ENCODE measurements around the gene FGFR3.

Gene FGFR3

DNA sequence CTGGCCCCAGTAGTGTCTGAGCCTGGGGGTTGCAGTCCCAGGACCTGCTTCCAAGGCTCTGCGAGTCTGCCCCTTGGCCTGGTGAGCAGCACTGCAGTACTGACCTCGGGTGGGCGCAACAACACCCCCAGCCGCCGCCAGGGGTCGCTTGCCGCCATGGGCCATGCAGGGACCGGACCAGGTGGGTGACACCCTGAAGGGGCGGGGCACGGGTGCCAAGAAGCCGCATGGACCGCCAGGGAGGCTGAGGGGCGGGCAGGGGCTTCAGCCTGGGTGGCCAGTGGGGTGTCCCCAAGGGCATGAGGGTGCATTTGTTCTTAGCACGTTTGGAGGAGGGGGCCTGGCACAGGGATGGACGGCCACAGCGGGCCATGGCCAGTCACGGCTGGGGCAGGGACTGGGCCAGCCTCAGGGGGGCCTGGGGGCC lies 46.8 kb upstream of the FGFR3 start:
- H2AK5ac ChIP-seq (ENCODE audit: low read length): no peak overlapping the region
- H3K79me2 ChIP-seq (ENCODE audit: control insufficient read depth, insufficient read depth, low read length): no peaks in the 10 kb centered on the region
- no peak overlapping the region for H3K23ac ChIP-seq (ENCODE audit: low read length)
- H2BK120ac ChIP-seq (ENCODE audit: low read depth, low read length): no peak overlapping the region
- H3K18ac ChIP-seq (ENCODE audit: low read length): no peak overlapping the region
- H3K27me3 ChIP-seq (ENCODE audit: insufficient read depth, low read length, poor library complexity): no peaks in the 10 kb centered on the region
- H2BK5ac ChIP-seq (ENCODE audit: low read length): no peak overlapping the region
- DNase-seq: peak; percentile 92
- H3K79me1 ChIP-seq (ENCODE audit: low read length): no peaks in the 10 kb centered on the region
- no peak overlapping the region for H3K4ac ChIP-seq (ENCODE audit: low read depth, low read length)
- H3K4me3 ChIP-seq (ENCODE audit: low read length): no peak overlapping the region
- H3K36me3 ChIP-seq (ENCODE audit: control insufficient read depth, insufficient read depth, low read length): peaks cover 11% of the 10 kb centered on the region
- WGBS (ENCODE audit: extremely low coverage, insufficient coverage, low lambda C conversion rate): no CpG with 5 or more reads among the region's 17 CpGs
- no peak overlapping the region for H3K56ac ChIP-seq (ENCODE audit: low read length)
- H3K4me1 ChIP-seq (ENCODE audit: control insufficient read depth, low read depth, low read length): no peaks in the 10 kb centered on the region
- H4K8ac ChIP-seq (ENCODE audit: low read depth, low read length): no peak overlapping the region
- H3K4me2 ChIP-seq (ENCODE audit: low read length): no peak overlapping the region
- H3K27ac ChIP-seq (ENCODE audit: low read depth, low read length): no peak overlapping the region
- no peak overlapping the region for H2BK15ac ChIP-seq (replicated peaks; ENCODE audit: low read depth)
- no peak overlapping the region for H4K5ac ChIP-seq (ENCODE audit: low read length)
- no peak overlapping the region for H3K9ac ChIP-seq (ENCODE audit: low read length)

GRCh38 chr4:1746919-1747602 lies 46.0 kb upstream of the FGFR3 start:
- Histone ChIP-seq H3K36me3 (ENCODE audit: control insufficient read depth, insufficient read depth, low read length) (peaks cover 6% of the 10 kb centered on the region), H3K18ac (ENCODE audit: low read length) (no peak overlapping the region), H3K23ac (ENCODE audit: low read length) (no peak overlapping the region), H3K9ac (ENCODE audit: low read length) (no peak overlapping the region), H3K4ac (ENCODE audit: low read depth, low read length) (no peak overlapping the region), H3K27ac (ENCODE audit: low read depth, low read length) (no peak overlapping the region), H3K56ac (ENCODE audit: low read length) (no peak overlapping the region), H3K79me2 (ENCODE audit: control insufficient read depth, insufficient read depth, low read length) (no peaks in the 10 kb centered on the region), H2BK120ac (ENCODE audit: low read depth, low read length) (no peak overlapping the region), H3K4me2 (ENCODE audit: low read length) (no peak overlapping the region), H3K27me3 (ENCODE audit: insufficient read depth, low read length, poor library complexity) (no peaks in the 10 kb centered on the region), H2AK5ac (ENCODE audit: low read length) (no peak overlapping the region), H3K4me3 (ENCODE audit: low read length) (no peak overlapping the region), H3K4me1 (ENCODE audit: control insufficient read depth, low read depth, low read length) (no peaks in the 10 kb centered on the region), H2BK15ac (replicated peaks; ENCODE audit: low read depth) (no peak overlapping the region), H4K8ac (ENCODE audit: low read depth, low read length) (no peak overlapping the region), H3K79me1 (ENCODE audit: low read length) (no peaks in the 10 kb centered on the region), H2BK5ac (ENCODE audit: low read length) (no peak overlapping the region), H4K5ac (ENCODE audit: low read length) (no peak overlapping the region)
- WGBS (ENCODE audit: extremely low coverage, insufficient coverage, low lambda C conversion rate): no CpG with 5 or more reads among the region's 33 CpGs
- DNase-seq: no peak

GRCh38 chr4:1747603-1747967 lies 45.5 kb upstream of the FGFR3 start:
- Histone ChIP-seq H3K18ac (ENCODE audit: low read length) (no peak overlapping the region), H3K56ac (ENCODE audit: low read length) (no peak overlapping the region), H3K79me1 (ENCODE audit: low read length) (no peaks in the 10 kb centered on the region), H3K27ac (ENCODE audit: low read depth, low read length) (no peak overlapping the region), H3K27me3 (ENCODE audit: insufficient read depth, low read length, poor library complexity) (no peaks in the 10 kb centered on the region), H3K4me3 (ENCODE audit: low read length) (no peak overlapping the region), H2BK15ac (replicated peaks; ENCODE audit: low read depth) (no peak overlapping the region), H3K4me1 (ENCODE audit: control insufficient read depth, low read depth, low read length) (no peaks in the 10 kb centered on the region), H3K9ac (ENCODE audit: low read length) (no peak overlapping the region), H3K23ac (ENCODE audit: low read length) (no peak overlapping the region), H4K8ac (ENCODE audit: low read depth, low read length) (no peak overlapping the region), H2AK5ac (ENCODE audit: low read length) (no peak overlapping the region), H4K5ac (ENCODE audit: low read length) (no peak overlapping the region), H2BK5ac (ENCODE audit: low read length) (no peak overlapping the region), H3K4me2 (ENCODE audit: low read length) (no peak overlapping the region), H2BK120ac (ENCODE audit: low read depth, low read length) (no peak overlapping the region), H3K36me3 (ENCODE audit: control insufficient read depth, insufficient read depth, low read length) (peaks cover 5% of the 10 kb centered on the region), H3K4ac (ENCODE audit: low read depth, low read length) (no peak overlapping the region), H3K79me2 (ENCODE audit: control insufficient read depth, insufficient read depth, low read length) (no peaks in the 10 kb centered on the region)
- DNase-seq: no peak
- WGBS (ENCODE audit: extremely low coverage, insufficient coverage, low lambda C conversion rate): no CpG with 5 or more reads among the region's 16 CpGs

GRCh38 chr4:1748465-1748995 lies 44.6 kb upstream of the FGFR3 start:
- no CpG with 5 or more reads among the region's 29 CpGs for WGBS (ENCODE audit: extremely low coverage, insufficient coverage, low lambda C conversion rate)
- Histone ChIP-seq H3K79me1 (ENCODE audit: low read length) (no peaks in the 10 kb centered on the region), H2BK15ac (replicated peaks; ENCODE audit: low read depth) (no peak overlapping the region), H3K18ac (ENCODE audit: low read length) (no peak overlapping the region), H2BK120ac (ENCODE audit: low read depth, low read length) (no peak overlapping the region), H3K4me3 (ENCODE audit: low read length) (no peak overlapping the region), H2BK5ac (ENCODE audit: low read length) (no peak overlapping the region), H3K23ac (ENCODE audit: low read length) (no peak overlapping the region), H4K5ac (ENCODE audit: low read length) (no peak overlapping the region), H3K56ac (ENCODE audit: low read length) (no peak overlapping the region), H3K4ac (ENCODE audit: low read depth, low read length) (no peak overlapping the region), H2AK5ac (ENCODE audit: low read length) (no peak overlapping the region), H4K8ac (ENCODE audit: low read depth, low read length) (no peak overlapping the region), H3K27me3 (ENCODE audit: insufficient read depth, low read length, poor library complexity) (no peaks in the 10 kb centered on the region), H3K27ac (ENCODE audit: low read depth, low read length) (no peak overlapping the region), H3K36me3 (ENCODE audit: control insufficient read depth, insufficient read depth, low read length) (peaks cover 4% of the 10 kb centered on the region), H3K4me1 (ENCODE audit: control insufficient read depth, low read depth, low read length) (no peaks in the 10 kb centered on the region), H3K79me2 (ENCODE audit: control insufficient read depth, insufficient read depth, low read length) (no peaks in the 10 kb centered on the region), H3K4me2 (ENCODE audit: low read length) (no peak overlapping the region), H3K9ac (ENCODE audit: low read length) (no peak overlapping the region)
- DNase-seq: peak; percentile 71

GRCh38 chr4:1749370-1749769 lies 43.7 kb upstream of the FGFR3 start:
- Histone ChIP-seq H4K5ac (ENCODE audit: low read length) (no peak overlapping the region), H3K56ac (ENCODE audit: low read length) (no peak overlapping the region), H2BK120ac (ENCODE audit: low read depth, low read length) (no peak overlapping the region), H3K9ac (ENCODE audit: low read length) (no peak overlapping the region), H3K36me3 (ENCODE audit: control insufficient read depth, insufficient read depth, low read length) (peaks cover 2% of the 10 kb centered on the region), H3K27ac (ENCODE audit: low read depth, low read length) (no peak overlapping the region), H2BK15ac (replicated peaks; ENCODE audit: low read depth) (no peak overlapping the region), H2AK5ac (ENCODE audit: low read length) (no peak overlapping the region), H3K27me3 (ENCODE audit: insufficient read depth, low read length, poor library complexity) (no peaks in the 10 kb centered on the region), H3K79me1 (ENCODE audit: low read length) (no peaks in the 10 kb centered on the region), H3K4ac (ENCODE audit: low read depth, low read length) (no peak overlapping the region), H2BK5ac (ENCODE audit: low read length) (no peak overlapping the region), H3K4me3 (ENCODE audit: low read length) (no peak overlapping the region), H3K18ac (ENCODE audit: low read length) (no peak overlapping the region), H3K79me2 (ENCODE audit: control insufficient read depth, insufficient read depth, low read length) (no peaks in the 10 kb centered on the region), H3K4me1 (ENCODE audit: control insufficient read depth, low read depth, low read length) (no peaks in the 10 kb centered on the region), H3K4me2 (ENCODE audit: low read length) (no peak overlapping the region), H4K8ac (ENCODE audit: low read depth, low read length) (no peak overlapping the region), H3K23ac (ENCODE audit: low read length) (no peak overlapping the region)
- WGBS (ENCODE audit: extremely low coverage, insufficient coverage, low lambda C conversion rate): no CpG with 5 or more reads among the region's 3 CpGs
- DNase-seq: no peak

DNA sequence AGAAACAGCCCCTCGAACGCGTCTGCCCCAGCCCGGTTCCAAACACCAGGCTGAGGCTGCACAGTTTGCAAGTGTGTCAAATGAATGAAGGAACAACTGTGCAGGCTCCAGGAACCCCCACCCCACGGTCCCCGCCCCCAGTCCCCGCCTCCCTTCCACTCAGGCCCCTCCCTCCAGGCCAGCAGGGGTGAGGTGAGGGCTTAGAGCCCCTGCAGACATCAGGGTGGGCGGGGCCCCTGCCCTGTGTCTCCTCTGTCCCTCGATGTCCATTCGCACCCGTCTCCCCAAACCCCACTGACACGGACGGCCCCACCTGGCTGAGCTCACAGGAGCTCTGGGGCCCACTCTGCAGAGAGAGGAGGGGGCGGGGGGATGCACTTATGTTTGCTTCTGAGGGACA lies 43.3 kb upstream of the FGFR3 start:
- Histone ChIP-seq H3K27ac (ENCODE audit: low read depth, low read length) (no peak overlapping the region), H3K4ac (ENCODE audit: low read depth, low read length) (no peak overlapping the region), H4K8ac (ENCODE audit: low read depth, low read length) (no peak overlapping the region), H3K36me3 (ENCODE audit: control insufficient read depth, insufficient read depth, low read length) (no peaks in the 10 kb centered on the region), H2AK5ac (ENCODE audit: low read length) (no peak overlapping the region), H3K79me1 (ENCODE audit: low read length) (no peaks in the 10 kb centered on the region), H3K4me3 (ENCODE audit: low read length) (no peak overlapping the region), H3K56ac (ENCODE audit: low read length) (no peak overlapping the region), H4K5ac (ENCODE audit: low read length) (no peak overlapping the region), H3K4me1 (ENCODE audit: control insufficient read depth, low read depth, low read length) (no peaks in the 10 kb centered on the region), H2BK120ac (ENCODE audit: low read depth, low read length) (no peak overlapping the region), H3K4me2 (ENCODE audit: low read length) (no peak overlapping the region), H2BK15ac (replicated peaks; ENCODE audit: low read depth) (no peak overlapping the region), H3K79me2 (ENCODE audit: control insufficient read depth, insufficient read depth, low read length) (no peaks in the 10 kb centered on the region), H3K18ac (ENCODE audit: low read length) (no peak overlapping the region), H2BK5ac (ENCODE audit: low read length) (no peak overlapping the region), H3K23ac (ENCODE audit: low read length) (no peak overlapping the region), H3K27me3 (ENCODE audit: insufficient read depth, low read length, poor library complexity) (no peaks in the 10 kb centered on the region), H3K9ac (ENCODE audit: low read length) (no peak overlapping the region)
- no CpG with 5 or more reads among the region's 14 CpGs for WGBS (ENCODE audit: extremely low coverage, insufficient coverage, low lambda C conversion rate)
- DNase-seq: no peak

All from mesendoderm (in vitro differentiated cells).